HepG2 (cell line): ENCODE measurements around the gene EPB41. TPM values are rescaled to one million over a fixed set of nuclear protein-coding genes. Genes with fewer than 3 reads are reported as not detected.

ENCODE experiments used
- STAT5B ChIP-seq: sonication (generic); formaldehyde crosslinking; IDR thresholded peaks from 2 replicates; pipeline ENCODE4 v1.4.0; 2020; ENCODE audit warnings: missing genetic modification reagents
- ZFP36 ChIP-seq: fragments of 150-350 bp; IDR thresholded peaks from 2 replicates; pipeline ENCODE4 v1.6.1; 2018; ENCODE audit warnings: borderline replicate concordance, low read length, low read depth; ENCODE audit not compliant: partially characterized antibody
- ZFP82 ChIP-seq: sonication (generic); formaldehyde crosslinking; IDR thresholded peaks from 2 replicates; pipeline ENCODE4 v1.5.1; 2020; ENCODE audit warnings: mild to moderate bottlenecking, missing genetic modification reagents, borderline replicate concordance
- ZNF10 ChIP-seq: sonication (generic); formaldehyde crosslinking; IDR thresholded peaks from 2 replicates; pipeline ENCODE4 v1.4.0; 2020; ENCODE audit warnings: mild to moderate bottlenecking, low read depth, missing genetic modification reagents, borderline replicate concordance
- ZNF674 ChIP-seq: sonication (generic); formaldehyde crosslinking; IDR thresholded peaks from 2 replicates; pipeline ENCODE4 v1.5.0; 2020; ENCODE audit warnings: low read depth, mild to moderate bottlenecking, missing genetic modification reagents
- polyA plus RNA-seq, 8 experiments: library from polyadenylated mRNA; depleted of rRNA in 3 of 8; stranded (reverse) in 7 of 8; unstranded in 1 of 8; fragments of >200 nt; fragmentation: Illumina TruSeq in 4 of 8; extraction: Trizol in 4 of 8; gene quantifications; 2 replicates each; pipeline versions ENCODE4 v1.2.1 to v1.2.3, GENCODE V29; 2011 to 2016; ENCODE audit warnings: low read depth in 4 of 8, missing spikeins in 1 of 8, mixed read lengths in 1 of 8; ENCODE audit not compliant: insufficient read depth in 1 of 8
- total RNA-seq, 5 experiments: library from RNA; depleted of rRNA; stranded (reverse); fragments of >200 nt; fragmentation: Illumina TruSeq; extraction: Trizol; gene quantifications; 2 replicates each; pipeline ENCODE4 v1.2.3, GENCODE V29; 2016; ENCODE audit warnings: low read depth in 1 of 5
- TF ChIP-seq, protein P1 (sequence below): sonication (generic); formaldehyde crosslinking; IDR thresholded peaks from one replicate; pipeline ENCODE4 v1.5.1; 2020; ENCODE audit warnings: mild to moderate bottlenecking, missing genetic modification reagents; ENCODE audit errors: not compliant biosample characterization
- TF ChIP-seq, protein P2 (sequence below), 2 experiments: sonication (generic) in 1 of 2; formaldehyde crosslinking in 1 of 2; IDR thresholded peaks; 2 replicates each; pipeline versions ENCODE4 v1.4.0 to v1.6.1; 2016 to 2020; ENCODE audit warnings: borderline replicate concordance in 1 of 2, low read depth in 1 of 2, mild to moderate bottlenecking in 1 of 2, missing genetic modification reagents in 1 of 2
- TF ChIP-seq, protein P3 (sequence below): sonication (generic); formaldehyde crosslinking; IDR thresholded peaks from 2 replicates; pipeline ENCODE4 v1.5.0; 2020; ENCODE audit warnings: mild to moderate bottlenecking, missing genetic modification reagents
- TF ChIP-seq, protein P4 (sequence below): sonication (generic); formaldehyde crosslinking; IDR thresholded peaks from 2 replicates; pipeline ENCODE4 v1.8.0; 2022; ENCODE audit warnings: missing genetic modification reagents, mild to moderate bottlenecking, inconsistent platforms, borderline replicate concordance

EPB41 gene
- total and polyA plus RNA-seq, 2 of the 13 experiments (the other 11 are each of a cell fraction or from before 2014, with no cell fraction given) = 34.5 to 46.7 TPM

GRCh38 chr1:28926629-28927265, 12.4 kb downstream of the EPB41 start (continued):
- TF ChIP-seq, protein P1, sequence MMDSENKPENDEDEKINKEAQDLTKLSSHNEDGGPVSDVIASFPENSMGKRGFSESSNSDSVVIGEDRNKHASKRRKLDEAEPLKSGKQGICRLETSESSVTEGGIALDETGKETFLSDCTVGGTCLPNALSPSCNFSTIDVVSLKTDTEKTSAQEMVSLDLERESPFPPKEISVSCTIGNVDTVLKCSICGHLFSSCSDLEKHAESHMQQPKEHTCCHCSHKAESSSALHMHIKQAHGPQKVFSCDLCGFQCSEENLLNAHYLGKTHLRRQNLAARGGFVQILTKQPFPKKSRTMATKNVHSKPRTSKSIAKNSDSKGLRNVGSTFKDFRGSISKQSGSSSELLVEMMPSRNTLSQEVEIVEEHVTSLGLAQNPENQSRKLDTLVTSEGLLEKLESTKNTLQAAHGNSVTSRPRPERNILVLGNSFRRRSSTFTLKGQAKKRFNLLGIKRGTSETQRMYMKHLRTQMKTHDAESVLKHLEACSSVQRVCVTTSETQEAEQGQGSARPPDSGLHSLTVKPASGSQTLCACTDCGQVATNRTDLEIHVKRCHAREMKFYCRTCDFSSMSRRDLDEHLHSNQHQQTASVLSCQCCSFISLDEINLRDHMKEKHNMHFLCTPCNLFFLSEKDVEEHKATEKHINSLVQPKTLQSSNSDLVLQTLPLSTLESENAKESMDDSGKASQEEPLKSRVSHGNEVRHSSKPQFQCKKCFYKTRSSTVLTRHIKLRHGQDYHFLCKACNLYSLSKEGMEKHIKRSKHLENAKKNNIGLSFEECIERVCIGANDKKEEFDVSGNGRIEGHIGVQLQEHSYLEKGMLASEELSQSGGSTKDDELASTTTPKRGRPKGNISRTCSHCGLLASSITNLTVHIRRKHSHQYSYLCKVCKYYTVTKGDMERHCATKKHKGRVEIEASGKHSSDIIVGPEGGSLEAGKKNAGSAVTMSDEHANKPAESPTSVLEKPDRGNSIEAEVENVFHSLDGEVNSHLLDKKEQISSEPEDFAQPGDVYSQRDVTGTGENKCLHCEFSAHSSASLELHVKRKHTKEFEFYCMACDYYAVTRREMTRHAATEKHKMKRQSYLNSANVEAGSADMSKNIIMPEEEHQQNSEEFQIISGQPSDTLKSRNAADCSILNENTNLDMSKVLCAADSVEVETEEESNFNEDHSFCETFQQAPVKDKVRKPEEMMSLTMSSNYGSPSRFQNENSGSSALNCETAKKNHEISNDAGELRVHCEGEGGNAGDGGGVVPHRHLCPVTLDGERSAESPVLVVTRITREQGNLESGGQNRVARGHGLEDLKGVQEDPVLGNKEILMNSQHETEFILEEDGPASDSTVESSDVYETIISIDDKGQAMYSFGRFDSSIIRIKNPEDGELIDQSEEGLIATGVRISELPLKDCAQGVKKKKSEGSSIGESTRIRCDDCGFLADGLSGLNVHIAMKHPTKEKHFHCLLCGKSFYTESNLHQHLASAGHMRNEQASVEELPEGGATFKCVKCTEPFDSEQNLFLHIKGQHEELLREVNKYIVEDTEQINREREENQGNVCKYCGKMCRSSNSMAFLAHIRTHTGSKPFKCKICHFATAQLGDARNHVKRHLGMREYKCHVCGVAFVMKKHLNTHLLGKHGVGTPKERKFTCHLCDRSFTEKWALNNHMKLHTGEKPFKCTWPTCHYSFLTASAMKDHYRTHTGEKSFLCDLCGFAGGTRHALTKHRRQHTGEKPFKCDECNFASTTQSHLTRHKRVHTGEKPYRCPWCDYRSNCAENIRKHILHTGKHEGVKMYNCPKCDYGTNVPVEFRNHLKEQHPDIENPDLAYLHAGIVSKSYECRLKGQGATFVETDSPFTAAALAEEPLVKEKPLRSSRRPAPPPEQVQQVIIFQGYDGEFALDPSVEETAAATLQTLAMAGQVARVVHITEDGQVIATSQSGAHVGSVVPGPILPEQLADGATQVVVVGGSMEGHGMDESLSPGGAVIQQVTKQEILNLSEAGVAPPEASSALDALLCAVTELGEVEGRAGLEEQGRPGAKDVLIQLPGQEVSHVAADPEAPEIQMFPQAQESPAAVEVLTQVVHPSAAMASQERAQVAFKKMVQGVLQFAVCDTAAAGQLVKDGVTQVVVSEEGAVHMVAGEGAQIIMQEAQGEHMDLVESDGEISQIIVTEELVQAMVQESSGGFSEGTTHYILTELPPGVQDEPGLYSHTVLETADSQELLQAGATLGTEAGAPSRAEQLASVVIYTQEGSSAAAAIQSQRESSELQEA = no peak
- TF ChIP-seq ZNF10 (CRISPR knock-in tag) (no peak), STAT5B (no peak), ZFP82 (CRISPR knock-in tag) (no peak), ZFP36 (no peak), ZNF674 (CRISPR knock-in tag) (no peak)
- TF ChIP-seq, protein P2, sequence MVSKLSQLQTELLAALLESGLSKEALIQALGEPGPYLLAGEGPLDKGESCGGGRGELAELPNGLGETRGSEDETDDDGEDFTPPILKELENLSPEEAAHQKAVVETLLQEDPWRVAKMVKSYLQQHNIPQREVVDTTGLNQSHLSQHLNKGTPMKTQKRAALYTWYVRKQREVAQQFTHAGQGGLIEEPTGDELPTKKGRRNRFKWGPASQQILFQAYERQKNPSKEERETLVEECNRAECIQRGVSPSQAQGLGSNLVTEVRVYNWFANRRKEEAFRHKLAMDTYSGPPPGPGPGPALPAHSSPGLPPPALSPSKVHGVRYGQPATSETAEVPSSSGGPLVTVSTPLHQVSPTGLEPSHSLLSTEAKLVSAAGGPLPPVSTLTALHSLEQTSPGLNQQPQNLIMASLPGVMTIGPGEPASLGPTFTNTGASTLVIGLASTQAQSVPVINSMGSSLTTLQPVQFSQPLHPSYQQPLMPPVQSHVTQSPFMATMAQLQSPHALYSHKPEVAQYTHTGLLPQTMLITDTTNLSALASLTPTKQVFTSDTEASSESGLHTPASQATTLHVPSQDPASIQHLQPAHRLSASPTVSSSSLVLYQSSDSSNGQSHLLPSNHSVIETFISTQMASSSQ (IDR thresholded peaks at IDR 0.05; ENCODE audit: low read depth) = no peak
- TF ChIP-seq, protein P2 (CRISPR knock-in tag; IDR thresholded peaks at IDR 0.05; ENCODE audit: borderline replicate concordance) = no peak; the same call in 1 of the 2 replicates
- TF ChIP-seq, protein P3, sequence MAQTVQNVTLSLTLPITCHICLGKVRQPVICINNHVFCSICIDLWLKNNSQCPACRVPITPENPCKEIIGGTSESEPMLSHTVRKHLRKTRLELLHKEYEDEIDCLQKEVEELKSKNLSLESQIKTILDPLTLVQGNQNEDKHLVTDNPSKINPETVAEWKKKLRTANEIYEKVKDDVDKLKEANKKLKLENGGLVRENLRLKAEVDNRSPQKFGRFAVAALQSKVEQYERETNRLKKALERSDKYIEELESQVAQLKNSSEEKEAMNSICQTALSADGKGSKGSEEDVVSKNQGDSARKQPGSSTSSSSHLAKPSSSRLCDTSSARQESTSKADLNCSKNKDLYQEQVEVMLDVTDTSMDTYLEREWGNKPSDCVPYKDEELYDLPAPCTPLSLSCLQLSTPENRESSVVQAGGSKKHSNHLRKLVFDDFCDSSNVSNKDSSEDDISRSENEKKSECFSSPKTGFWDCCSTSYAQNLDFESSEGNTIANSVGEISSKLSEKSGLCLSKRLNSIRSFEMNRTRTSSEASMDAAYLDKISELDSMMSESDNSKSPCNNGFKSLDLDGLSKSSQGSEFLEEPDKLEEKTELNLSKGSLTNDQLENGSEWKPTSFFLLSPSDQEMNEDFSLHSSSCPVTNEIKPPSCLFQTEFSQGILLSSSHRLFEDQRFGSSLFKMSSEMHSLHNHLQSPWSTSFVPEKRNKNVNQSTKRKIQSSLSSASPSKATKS (CRISPR knock-in tag) = no peak
- TF ChIP-seq, protein P4, sequence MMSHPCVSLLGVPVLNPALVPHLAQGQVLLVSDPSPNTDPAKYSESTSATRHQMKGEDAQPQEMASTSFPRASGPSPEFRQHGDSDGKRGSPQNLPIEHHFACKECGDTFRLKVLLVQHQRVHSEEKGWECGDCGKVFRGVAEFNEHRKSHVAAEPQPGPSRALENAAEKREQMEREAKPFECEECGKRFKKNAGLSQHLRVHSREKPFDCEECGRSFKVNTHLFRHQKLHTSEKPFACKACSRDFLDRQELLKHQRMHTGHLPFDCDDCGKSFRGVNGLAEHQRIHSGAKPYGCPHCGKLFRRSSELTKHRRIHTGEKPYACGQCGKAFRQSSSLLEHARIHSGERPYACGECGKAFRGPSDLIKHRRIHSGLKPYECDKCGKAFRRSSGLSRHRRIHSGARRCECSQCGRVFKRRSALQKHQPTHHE (CRISPR knock-in tag) = no peak
